GM08714 (cell line): ENCODE measurements around the gene SH2D3C.

Experiments used
- H3K4me3 ChIP-seq: fragments of 200-500 bp; sonication (Bioruptor generic); 2 replicates; pipeline ENCODE4 v1.5.1; 2014; ENCODE audit warnings: mild to moderate bottlenecking, low read length, inconsistent platforms
- ZNF274 ChIP-seq: IDR thresholded peaks from 2 replicates; pipeline ENCODE4 v1.6.1; 2012; ENCODE audit warnings: mild to moderate bottlenecking, low read depth, low read length

SH2D3C gene

DNA sequence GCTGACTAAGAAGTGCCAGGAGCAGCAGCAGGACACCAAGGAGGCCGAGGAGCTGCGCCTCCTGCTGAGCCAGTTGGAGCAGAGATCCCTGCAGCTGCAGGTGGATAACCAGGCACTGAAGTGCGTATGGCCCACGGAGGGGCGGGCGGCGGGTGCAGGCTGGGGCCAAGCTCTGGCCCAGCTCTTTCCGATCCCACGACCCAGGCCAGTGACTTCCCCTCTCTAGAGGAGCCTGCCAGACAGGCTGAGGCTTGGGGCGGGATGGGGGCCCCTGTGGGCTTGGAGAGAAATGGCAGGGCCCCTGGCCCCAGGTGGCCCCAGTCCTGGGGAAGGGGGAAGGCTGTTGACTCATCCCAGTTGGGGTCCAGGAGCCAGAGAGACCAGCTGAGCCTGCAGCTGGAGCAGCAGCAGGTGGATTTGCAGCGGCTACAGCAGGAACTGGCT lies 66.6 kb downstream of the SH2D3C start:
- H3K4me3 ChIP-seq, result no peak overlapping the region
- TF ChIP-seq ZNF274, result no peak

DNA sequence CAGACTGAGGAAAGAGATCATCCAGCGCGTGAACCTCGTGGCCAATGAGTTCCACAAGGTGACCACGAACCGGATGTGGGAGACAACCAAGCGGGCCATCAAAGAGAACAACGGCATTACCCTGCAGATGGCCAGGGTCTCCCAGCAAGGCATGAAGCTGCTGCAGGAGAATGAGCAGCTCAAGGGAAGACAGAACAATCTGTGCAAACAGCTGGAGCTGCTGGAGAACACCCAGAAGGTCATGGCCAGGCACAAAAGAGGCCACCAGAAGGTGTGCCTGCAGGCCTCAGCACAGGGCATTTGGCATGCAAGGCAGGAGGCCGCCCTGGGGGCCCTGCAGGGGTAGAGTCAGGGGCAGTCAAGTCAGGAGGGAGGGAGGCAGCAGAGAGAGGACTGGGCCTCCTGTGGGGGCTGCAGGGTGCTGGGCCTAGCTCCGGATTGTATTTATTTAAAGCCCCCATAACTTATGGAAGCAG lies 67.2 kb downstream of the SH2D3C start:
- no peak overlapping the region for H3K4me3 ChIP-seq
- TF ChIP-seq ZNF274, result no peak

DNA sequence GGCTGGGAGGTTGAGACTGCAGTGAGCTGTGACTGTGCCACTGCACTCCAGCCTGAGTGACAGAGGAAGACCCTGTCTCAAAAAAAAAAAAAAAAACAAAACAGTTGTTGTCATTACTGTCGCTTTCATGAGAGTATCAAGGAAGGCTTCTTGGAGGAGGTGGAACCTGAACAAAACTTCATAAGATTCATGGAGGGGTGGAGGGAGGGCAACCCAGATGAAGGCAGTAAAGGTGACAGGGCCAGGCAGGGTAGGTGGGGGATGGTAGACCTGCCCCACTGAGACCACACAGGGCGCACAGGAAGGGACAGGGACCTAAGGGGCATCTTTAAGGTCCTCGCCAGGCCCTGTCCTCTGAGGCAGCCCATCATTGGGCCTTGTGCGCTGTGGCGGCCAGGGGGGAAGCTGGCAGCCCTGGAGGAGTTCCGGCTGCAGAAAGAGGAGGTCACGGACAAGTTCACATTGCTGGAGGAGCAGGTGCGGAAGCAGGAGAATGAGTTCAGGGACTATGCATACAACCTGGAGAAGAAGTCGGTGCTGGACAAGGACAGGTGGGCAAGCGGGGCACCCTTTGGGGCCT lies 68.2 kb downstream of the SH2D3C start:
- TF ChIP-seq ZNF274, result no peak

DNA sequence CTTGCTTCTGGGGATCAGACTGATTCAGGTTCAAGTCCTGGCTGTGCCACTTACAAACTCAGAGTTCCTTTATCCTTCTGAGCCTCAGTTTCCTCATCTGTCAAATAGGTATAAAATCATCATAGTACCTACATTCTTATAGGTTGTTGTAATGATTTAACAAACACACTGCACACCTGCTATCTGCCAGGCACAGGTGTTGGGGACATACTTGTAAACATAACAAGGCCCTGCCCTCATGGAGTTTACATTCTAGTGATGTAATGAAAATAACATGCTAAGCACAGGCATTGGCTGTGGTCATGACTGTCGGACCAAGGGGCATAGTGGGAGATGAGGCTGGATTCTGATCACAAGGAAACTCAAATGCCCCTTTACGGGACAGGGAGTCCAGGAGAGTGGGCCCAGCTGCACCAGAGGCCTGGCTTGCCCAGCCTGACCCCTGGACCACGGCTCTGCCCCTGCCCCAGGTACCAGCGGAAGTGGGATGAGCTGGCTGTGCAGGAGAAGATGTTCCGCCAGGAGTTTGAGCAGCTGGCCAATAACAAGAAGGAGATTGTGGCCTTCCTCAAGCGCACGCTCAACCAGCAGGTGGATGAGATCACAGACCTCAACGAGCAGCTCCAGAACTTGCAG lies 69.4 kb downstream of the SH2D3C start:
- no peak overlapping the region for H3K4me3 ChIP-seq
- no peak for TF ChIP-seq ZNF274

More for the DNA sequence above, 68.2 kb downstream of the SH2D3C start:
- no peak overlapping the region for H3K4me3 ChIP-seq

DNA sequence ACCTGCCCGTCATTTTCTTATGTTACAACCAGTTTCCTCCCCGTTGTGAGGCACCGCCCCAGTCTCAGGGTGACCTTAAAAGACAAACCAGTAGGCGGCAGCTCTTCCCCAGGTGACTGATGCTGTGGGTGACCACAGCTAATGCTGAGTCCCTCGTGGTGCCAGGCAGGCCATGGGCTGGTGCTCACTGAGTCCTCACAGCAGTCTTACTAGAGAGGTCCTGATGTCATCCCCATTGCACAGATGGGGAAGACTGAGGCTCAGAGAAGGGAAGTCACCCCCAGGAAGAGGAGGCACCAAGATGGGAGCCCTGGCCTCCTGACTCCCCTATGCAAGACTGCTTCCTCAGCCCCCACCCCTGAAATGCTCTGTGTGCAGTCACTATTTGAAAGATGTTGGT lies 70.7 kb downstream of the SH2D3C start:
- no peak overlapping the region for H3K4me3 ChIP-seq
- no peak for TF ChIP-seq ZNF274

DNA sequence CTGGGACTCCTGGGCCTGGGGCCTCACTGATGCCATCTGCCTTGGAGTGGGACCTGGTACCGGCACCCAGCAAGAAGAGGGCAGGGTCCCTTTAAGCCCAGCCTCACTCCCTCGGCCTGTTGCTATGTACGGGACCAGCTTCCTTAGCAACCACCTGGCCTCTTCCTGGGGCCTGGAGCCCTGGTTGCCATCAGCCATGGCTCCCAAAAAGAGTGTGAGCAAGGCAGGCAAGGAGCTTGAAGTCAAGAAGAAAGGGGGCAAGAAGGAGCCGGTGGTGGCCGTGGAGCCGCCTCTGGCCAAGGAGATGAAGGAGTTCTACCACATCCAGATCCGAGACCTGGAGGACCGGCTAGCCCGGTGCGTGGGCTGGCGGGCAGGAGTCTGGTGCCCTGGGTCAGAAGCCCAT lies 71.6 kb downstream of the SH2D3C start, which contains the start of gene CFAP157:
Gene CFAP157 (plus strand): TSS at position 153 of the 406 bp plus-strand sequence. CDS start 44 bp downstream, at position 197.
- no peak within 1 kb of the TSS for H3K4me3 ChIP-seq
- no peak for TF ChIP-seq ZNF274

DNA sequence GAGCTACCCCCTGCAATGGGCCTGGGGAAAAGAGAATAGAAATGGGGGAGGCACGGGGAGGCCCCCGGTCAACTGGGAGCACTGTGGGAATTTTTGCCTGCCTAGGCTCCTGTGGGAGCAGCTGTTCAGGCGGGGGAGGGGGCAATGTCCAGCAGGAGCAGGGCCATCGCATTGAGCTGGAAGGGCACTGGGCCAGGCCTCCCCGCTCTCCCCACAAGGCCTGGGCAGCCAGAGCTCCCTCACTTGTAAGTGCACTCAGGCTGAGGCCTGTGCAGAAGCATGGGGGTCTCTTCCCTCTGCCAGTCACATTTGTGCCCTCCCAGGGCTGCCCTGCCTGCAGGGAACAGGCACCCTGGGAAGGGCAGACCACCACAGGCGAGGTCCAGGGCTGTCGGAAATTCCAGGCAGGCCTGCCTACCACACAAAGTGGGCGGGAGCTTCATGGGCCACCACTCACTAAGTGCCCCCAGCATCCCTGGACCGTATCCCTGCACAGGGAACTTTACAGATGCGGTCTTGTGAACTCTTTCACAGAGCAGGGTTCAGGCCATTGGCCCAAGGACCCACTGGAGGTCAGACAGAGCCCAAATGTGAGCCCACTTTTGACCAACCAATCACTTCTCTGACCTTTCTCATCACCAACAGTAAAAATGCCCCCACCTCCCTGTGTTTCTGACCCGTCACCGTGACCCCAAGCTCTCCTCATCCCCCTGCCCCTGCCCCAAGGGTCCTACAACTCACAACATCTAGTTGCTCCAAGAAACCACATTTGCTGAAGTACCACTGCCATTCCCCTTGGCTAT lies 72.7 kb downstream of the SH2D3C start:
- no peak for TF ChIP-seq ZNF274
- no peak overlapping the region for H3K4me3 ChIP-seq

DNA sequence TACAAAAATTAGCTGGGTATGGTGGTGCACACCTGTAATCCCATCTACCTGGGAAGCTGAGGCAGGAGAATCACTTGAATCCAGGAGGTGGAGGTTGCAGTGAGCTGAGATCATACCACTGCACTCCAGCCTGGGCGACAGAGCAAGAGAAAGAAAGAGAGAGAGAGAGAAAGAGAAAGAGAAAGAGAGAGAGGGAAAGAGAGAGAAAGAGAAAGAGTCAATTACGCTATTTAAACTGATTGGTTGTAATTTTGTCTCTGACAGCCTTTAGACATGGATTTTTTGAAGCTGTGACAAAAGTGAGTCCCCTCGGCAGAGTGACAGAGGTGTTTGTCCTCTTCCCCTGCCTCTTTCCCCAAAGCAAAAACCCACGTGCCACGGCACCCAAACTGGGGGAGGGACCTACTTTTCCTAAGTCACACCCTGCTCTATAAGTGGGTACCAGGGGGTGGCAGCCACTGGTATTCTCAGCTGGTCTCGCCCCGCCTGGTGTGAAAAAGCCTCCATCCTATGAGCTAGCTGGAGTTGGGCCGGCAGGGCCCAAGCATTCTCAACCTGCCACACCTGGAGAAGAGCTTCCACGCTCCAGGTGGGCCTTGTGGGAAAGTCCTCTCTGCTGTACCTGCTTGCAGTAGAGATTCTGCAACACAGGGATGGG lies 75.0 kb downstream of the SH2D3C start:
- no peak for TF ChIP-seq ZNF274
- no peak overlapping the region for H3K4me3 ChIP-seq

DNA sequence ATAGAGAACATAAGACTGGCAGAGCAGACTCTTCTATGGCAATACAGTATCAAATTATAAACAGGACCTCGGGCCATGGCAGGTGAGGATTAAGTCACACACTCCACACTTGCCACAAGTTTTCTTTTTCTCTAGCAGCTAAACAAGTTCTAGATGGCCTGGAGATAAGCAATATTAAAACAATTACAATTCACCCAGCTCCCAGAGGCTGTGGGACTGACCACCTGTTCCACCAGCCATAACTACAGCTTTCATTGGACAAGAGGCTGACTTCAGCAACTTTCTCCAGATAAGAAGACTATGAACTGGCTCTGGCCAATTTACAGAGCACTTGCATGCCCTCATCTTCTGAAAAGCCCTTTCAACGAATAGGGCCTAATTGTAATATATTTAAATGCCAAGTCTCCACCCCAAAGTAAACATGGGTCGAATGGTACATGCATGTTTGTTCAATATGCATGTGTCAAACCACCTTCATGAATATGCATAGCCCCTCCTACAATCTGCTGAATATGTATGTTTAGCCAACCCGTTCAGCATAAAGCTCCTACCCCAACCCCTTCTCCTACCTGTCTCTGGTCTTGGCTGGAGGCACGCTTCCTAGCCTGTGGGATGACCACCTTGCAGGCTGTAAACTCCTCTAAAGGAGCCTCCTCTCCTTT lies 77.7 kb downstream of the SH2D3C start:
- no peak overlapping the region for H3K4me3 ChIP-seq
- no peak for TF ChIP-seq ZNF274

DNA sequence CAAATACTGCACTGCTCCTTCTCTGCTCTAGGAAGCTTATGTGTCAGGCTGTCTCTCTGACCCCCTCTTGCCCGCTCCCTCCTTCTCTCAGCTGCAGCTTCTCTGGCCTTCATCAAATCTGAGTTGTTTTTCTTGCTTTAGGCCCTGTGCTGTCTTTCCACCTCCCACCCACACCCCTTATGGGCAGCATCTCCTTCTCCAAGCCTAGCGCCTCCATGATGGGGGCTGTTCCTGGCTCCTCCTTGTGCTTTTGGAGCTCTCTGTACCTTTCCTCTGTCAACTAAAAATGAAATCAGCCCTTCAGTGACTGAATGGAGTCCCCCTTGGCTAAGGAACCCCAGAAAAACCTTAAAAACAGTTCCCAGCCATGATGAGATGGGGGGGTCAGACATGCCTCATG lies 78.3 kb downstream of the SH2D3C start:
- no peak overlapping the region for H3K4me3 ChIP-seq
- TF ChIP-seq ZNF274, result no peak

DNA sequence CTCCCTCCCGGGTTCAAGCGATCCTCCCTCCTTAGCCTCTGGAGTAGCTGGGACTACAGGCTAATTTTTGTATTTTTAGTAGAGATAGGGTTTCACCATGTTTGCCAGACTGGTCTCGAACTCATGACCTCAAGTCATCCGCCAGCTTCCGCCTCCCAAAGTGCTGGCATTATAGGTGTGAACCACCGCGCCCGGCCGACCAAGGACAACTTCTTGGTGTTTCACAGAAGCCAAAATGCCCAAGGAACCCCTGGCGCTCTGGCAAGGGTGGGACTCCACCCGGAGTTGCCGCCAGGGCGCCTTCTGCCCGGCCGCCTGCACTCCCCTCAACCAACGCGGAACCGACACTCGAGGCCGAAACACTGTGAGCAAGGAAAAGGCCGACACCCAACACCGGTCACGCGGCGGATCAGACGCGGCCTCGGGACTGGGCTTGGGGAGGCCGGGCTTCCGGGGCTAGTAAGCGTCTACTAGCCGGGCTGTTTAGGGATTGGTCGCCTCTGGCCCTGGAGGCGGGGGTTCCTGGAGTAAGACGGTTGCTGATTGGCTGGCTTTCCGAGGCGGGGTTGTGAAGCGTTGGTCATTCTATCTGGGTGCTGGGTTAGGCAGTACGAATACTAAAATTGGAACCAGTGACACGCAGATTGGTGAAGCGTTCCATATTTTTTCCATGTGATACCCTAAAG lies 79.3 kb downstream of the SH2D3C start:
- no peak for TF ChIP-seq ZNF274
- no peak overlapping the region; the same call in 1 of the 2 replicates for H3K4me3 ChIP-seq

DNA sequence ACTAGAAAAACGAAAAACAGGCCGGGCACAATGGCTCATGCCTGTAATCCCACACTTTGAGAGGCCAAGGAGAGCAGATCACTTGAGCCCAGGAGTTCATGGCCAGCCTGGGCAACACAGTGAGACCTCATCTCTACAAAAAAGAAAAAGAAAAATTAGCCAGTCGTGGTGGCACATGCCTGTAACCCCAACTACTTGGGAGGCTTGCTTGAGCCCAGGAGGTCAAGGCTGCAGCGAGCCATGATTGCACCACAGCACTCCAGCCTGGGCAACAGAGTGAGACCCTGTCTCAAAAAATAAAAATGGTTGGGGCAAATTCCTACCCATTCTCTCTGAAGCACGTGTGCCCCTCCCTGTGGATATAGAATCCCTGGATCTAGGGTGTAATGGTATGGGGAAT lies 80.1 kb downstream of the SH2D3C start:
- H3K4me3 ChIP-seq, result no peak overlapping the region
- TF ChIP-seq ZNF274, result no peak

DNA sequence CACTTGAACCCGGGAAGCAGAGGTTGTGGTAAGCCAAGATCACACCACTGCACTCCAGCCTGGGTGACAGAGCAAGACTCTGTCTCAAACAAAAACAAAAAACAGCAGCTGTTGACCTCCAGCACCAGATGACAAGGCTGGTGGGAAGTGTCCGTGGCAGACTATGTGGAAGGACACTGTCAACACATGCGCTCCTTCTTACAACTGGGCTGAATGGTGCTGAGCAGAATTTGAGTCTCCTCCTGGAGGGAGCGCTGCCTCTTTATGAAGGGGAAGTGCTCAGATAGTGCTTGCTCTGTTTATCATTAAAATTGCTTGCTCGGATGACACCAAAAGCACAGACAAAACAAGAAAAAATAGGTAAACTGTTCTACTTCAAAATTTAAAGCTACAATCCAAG lies 80.9 kb downstream of the SH2D3C start:
- no peak overlapping the region for H3K4me3 ChIP-seq
- no peak for TF ChIP-seq ZNF274
